ENCODE results near the gene CCDC136.

The CCDC136 gene

DNA sequence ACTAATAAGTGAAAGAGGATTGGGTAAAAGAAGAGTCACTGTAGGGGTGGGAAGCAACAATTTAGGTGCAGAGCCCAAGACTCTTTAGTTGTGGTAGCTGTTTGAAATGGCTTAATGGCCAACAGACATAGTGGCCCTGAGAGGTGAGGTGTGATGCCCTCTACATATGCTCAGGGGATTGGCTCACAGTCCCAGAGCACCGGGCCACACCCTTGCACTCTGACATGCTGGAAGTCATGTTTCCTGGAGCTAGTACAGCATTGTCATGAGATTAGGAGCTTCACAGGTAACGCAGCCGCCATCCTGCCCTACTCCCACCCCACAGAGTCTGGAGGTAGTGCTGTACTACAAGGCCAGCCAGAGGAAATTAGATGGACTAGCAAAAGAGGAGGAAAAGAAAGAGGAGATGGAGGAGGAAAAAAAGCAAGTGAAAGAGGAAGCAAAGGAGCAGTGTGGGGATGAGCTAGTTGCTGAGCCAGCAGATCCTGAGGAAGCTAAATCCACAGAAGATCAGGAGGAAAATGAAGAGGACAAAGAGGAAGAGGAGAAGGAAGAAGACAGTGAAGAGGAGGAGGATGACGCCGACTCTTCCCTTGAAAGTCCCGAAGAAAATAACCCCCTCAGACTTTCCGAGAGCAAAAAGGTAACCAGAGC lies 23.6 kb downstream of the CCDC136 start:
- H4K20me1 ChIP-seq (ENCODE audit: control insufficient read depth, insufficient read depth, low read depth, low read length), result no peaks in the 10 kb centered on the region
- peaks cover under 1% of the 10 kb centered on the region; the same call in 1 of the 2 replicates for H3K36me3 ChIP-seq (ENCODE audit: control insufficient read depth, low read length)
- no peaks in the 10 kb centered on the region for H3K79me2 ChIP-seq (ENCODE audit: control insufficient read depth, low read length)
- TF ChIP-seq EZH2phosphoT487 (IDR thresholded peaks at IDR 0.05; ENCODE audit: borderline replicate concordance, low read length) (no peak), CTCF (IDR thresholded peaks at IDR 0.05; ENCODE audit: low read depth, low read length, poor library complexity, severe bottlenecking) (no peak)
- H3K4me3 ChIP-seq (ENCODE audit: low read length), result no peak overlapping the region
- no peak overlapping the region for H3K4me2 ChIP-seq (ENCODE audit: low read length)
- no peaks in the 10 kb centered on the region for H3K9me3 ChIP-seq (ENCODE audit: control insufficient read depth, insufficient read depth, low read length)
- H3K27ac ChIP-seq (ENCODE audit: low read depth, low read length), result no peak overlapping the region
- H3K4me1 ChIP-seq (ENCODE audit: control insufficient read depth, low read length), result peaks cover 15% of the 10 kb centered on the region
- H3K9me2 ChIP-seq (replicated peaks; ENCODE audit: control insufficient read depth, low read length), result no peaks in the 10 kb centered on the region
- peaks cover 4% of the 10 kb centered on the region for H3F3A ChIP-seq (ENCODE audit: control insufficient read depth, insufficient read depth)
- H3K27me3 ChIP-seq (ENCODE audit: control insufficient read depth, low read length), result no peaks in the 10 kb centered on the region

DNA sequence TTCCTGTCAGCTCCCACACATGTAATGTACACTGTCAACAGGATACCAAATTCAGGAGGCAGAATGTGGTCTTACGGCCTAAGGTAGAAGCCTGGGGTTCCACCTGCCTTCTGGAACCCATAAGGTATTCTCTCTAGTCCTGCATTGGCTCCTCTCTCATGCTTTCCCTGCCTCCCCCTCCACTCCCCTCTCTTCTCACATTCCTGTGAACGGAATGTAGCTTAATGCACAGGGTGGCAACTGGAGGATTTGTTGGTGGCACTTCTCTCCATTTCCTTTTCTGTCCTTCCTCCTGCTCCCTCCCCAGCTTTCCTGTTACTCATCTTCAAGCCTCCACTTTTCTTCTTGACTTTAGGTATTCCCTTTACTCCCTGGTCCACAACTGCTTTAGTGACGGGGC lies 26.9 kb downstream of the CCDC136 start:
- Histone ChIP-seq H3K4me1 (ENCODE audit: control insufficient read depth, low read length) (peaks cover 15% of the 10 kb centered on the region), H3K79me2 (ENCODE audit: control insufficient read depth, low read length) (no peaks in the 10 kb centered on the region), H3K4me3 (ENCODE audit: low read length) (no peak overlapping the region), H3K36me3 (ENCODE audit: control insufficient read depth, low read length) (no peaks in the 10 kb centered on the region), H3F3A (ENCODE audit: control insufficient read depth, insufficient read depth) (peaks cover 4% of the 10 kb centered on the region), H3K9me3 (ENCODE audit: control insufficient read depth, insufficient read depth, low read length) (no peaks in the 10 kb centered on the region), H3K27ac (ENCODE audit: low read depth, low read length) (no peak overlapping the region), H4K20me1 (ENCODE audit: control insufficient read depth, insufficient read depth, low read depth, low read length) (no peaks in the 10 kb centered on the region), H3K27me3 (ENCODE audit: control insufficient read depth, low read length) (no peaks in the 10 kb centered on the region), H3K4me2 (ENCODE audit: low read length) (no peak overlapping the region), H3K9me2 (replicated peaks; ENCODE audit: control insufficient read depth, low read length) (no peaks in the 10 kb centered on the region)
- TF ChIP-seq EZH2phosphoT487 (IDR thresholded peaks at IDR 0.05; ENCODE audit: borderline replicate concordance, low read length) (no peak), CTCF (IDR thresholded peaks at IDR 0.05; ENCODE audit: low read depth, low read length, poor library complexity, severe bottlenecking) (no peak)

GRCh38 chr7:128821724-128822123 lies 30.0 kb downstream of the CCDC136 start:
- Histone ChIP-seq H3K27ac (ENCODE audit: low read depth, low read length) (no peak overlapping the region), H3K9me2 (replicated peaks; ENCODE audit: control insufficient read depth, low read length) (no peaks in the 10 kb centered on the region), H3K4me2 (ENCODE audit: low read length) (no peak overlapping the region), H3K9me3 (ENCODE audit: control insufficient read depth, insufficient read depth, low read length) (no peaks in the 10 kb centered on the region), H3K36me3 (ENCODE audit: control insufficient read depth, low read length) (no peaks in the 10 kb centered on the region), H3K79me2 (ENCODE audit: control insufficient read depth, low read length) (no peaks in the 10 kb centered on the region), H3F3A (ENCODE audit: control insufficient read depth, insufficient read depth) (peaks cover 4% of the 10 kb centered on the region), H3K4me3 (ENCODE audit: low read length) (no peak overlapping the region), H3K27me3 (ENCODE audit: control insufficient read depth, low read length) (no peaks in the 10 kb centered on the region), H4K20me1 (ENCODE audit: control insufficient read depth, insufficient read depth, low read depth, low read length) (no peaks in the 10 kb centered on the region), H3K4me1 (ENCODE audit: control insufficient read depth, low read length) (peaks cover 4% of the 10 kb centered on the region; the same call in 1 of the 2 replicates)
- TF ChIP-seq CTCF (IDR thresholded peaks at IDR 0.05; ENCODE audit: low read depth, low read length, poor library complexity, severe bottlenecking) (no peak), EZH2phosphoT487 (IDR thresholded peaks at IDR 0.05; ENCODE audit: borderline replicate concordance, low read length) (no peak)
